Karpas-422 (cell line): ENCODE data around the gene IFITM10. TPM values are rescaled to one million over a fixed set of nuclear protein-coding genes. Genes with fewer than 3 reads are reported as not detected.

Source experiments
- DNase-seq: peaks from one replicate; pipeline ENCODE4 v3.0.0-alpha.2; 2015
- H2AFZ ChIP-seq: fragments of 200-600 bp; sonication (generic); 2 replicates; pipeline ENCODE4 v1.6.1; 2014; ENCODE audit warnings: antibody characterized with exemption, low read length, mixed read lengths
- H3K27ac ChIP-seq: fragments of 200-600 bp; sonication (generic); 2 replicates; pipeline ENCODE4 v1.5.1; 2014; ENCODE audit warnings: mild to moderate bottlenecking, low read length, moderate library complexity
- H3K27me3 ChIP-seq: fragments of 200-600 bp; sonication (generic); 2 replicates; pipeline ENCODE4 v1.6.1; 2014; ENCODE audit warnings: low read length, mixed read lengths
- H3K36me3 ChIP-seq: fragments of 200-600 bp; sonication (generic); 2 replicates; pipeline ENCODE4 v1.6.1; 2014; ENCODE audit warnings: low read length, mixed read lengths; ENCODE audit not compliant: insufficient read depth
- H3K4me1 ChIP-seq: fragments of 200-600 bp; sonication (generic); 2 replicates; pipeline ENCODE4 v1.6.1; 2014; ENCODE audit warnings: mild to moderate bottlenecking, low read length, mixed read lengths
- H3K4me2 ChIP-seq: fragments of 200-600 bp; sonication (generic); 2 replicates; pipeline ENCODE4 v1.6.1; 2014; ENCODE audit warnings: low read length, low read depth, mild to moderate bottlenecking; ENCODE audit not compliant: poor library complexity, severe bottlenecking
- H3K4me3 ChIP-seq: fragments of 200-600 bp; sonication (generic); 2 replicates; pipeline ENCODE4 v1.5.1; 2014; ENCODE audit warnings: mild to moderate bottlenecking, antibody characterized with exemption, low read length, mixed read lengths
- H3K79me2 ChIP-seq: fragments of 200-600 bp; sonication (generic); 2 replicates; pipeline ENCODE4 v1.6.1; 2014; ENCODE audit warnings: mild to moderate bottlenecking, low read length, mixed read lengths
- H3K9ac ChIP-seq: fragments of 200-600 bp; sonication (generic); 2 replicates; pipeline ENCODE4 v1.6.0; 2014; ENCODE audit warnings: low read length
- H3K9me2 ChIP-seq: fragments of 200-600 bp; sonication (generic), shearing (Covaris generic); replicated peaks from 2 replicates; pipeline ENCODE4 v1.6.0; 2014; ENCODE audit warnings: mild to moderate bottlenecking, low read length, moderate library complexity; ENCODE audit not compliant: insufficient read depth
- H3K9me3 ChIP-seq: fragments of 300-700, 200-600 bp; sonication (generic); 2 replicates; pipeline ENCODE4 v1.6.1; 2014; ENCODE audit warnings: low read length, mixed read lengths
- H4K20me1 ChIP-seq: fragments of 200-600 bp; sonication (generic); 2 replicates; pipeline ENCODE4 v1.6.1; 2014; ENCODE audit warnings: mild to moderate bottlenecking, antibody characterized with exemption, low read length, low read depth; ENCODE audit not compliant: insufficient read depth
- total RNA-seq: library from RNA; depleted of rRNA; stranded (reverse); fragments of >200 nt; shearing (Covaris generic); gene quantifications from 2 replicates; pipeline ENCODE4 v1.2.3, GENCODE V29; 2014; ENCODE audit warnings: low replicate concordance

IFITM10 gene
- total RNA-seq, 1 experiment from 2014 or later, result not detected

DNA sequence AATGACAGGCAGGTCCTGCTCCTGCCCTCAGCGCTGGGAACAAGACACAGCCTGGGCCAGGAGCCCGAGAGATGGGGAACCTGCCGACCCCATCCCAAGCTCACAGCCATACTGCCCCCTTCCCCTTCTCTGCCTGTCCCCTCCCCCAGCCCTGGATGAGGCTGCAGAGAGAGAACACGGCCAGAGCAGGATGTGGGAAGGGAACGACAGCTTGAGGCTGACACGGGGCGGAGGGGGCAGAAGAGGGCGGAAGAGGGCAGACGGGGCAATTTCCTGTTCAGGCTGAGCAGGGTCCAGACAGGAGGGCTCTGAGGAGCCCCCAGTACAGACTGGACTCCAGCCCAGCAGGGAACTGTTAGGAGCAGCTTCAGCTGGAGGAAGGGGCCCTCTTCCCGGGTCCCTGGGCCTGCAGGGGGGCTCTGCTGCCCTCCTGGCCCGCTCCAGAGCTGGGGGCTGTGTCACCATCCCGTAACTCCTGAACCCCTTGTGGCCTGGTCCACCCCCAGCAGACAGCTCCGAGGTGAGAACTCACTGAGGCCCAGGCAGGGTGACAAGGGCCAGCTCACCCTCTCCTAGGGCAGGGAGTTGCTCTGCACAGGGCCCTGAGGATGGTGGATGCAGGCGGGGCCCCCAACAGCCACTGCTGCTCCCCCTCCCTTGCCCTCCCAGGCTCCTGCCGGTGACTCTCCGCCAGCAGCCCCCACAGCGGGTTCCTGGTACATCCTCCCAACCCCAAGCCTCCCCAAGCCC lies 7.6 kb upstream of the IFITM10 start:
- no peak for DNase-seq
- no peak overlapping the region for H3K27ac ChIP-seq
- peaks cover 7% of the 10 kb centered on the region for H3K4me1 ChIP-seq
- no peaks in the 10 kb centered on the region for H3K9me2 ChIP-seq
- H3K9me3 ChIP-seq, result no peaks in the 10 kb centered on the region
- H2AFZ ChIP-seq, result no peak overlapping the region
- H4K20me1 ChIP-seq, result no peaks in the 10 kb centered on the region
- H3K9ac ChIP-seq, result no peak overlapping the region
- H3K27me3 ChIP-seq, result no peaks in the 10 kb centered on the region
- H3K4me3 ChIP-seq, result no peak overlapping the region
- peaks cover 4% of the 10 kb centered on the region; the same call in 1 of the 2 replicates for H3K79me2 ChIP-seq
- no peaks in the 10 kb centered on the region for H3K36me3 ChIP-seq
- H3K4me2 ChIP-seq, result no peak overlapping the region

DNA sequence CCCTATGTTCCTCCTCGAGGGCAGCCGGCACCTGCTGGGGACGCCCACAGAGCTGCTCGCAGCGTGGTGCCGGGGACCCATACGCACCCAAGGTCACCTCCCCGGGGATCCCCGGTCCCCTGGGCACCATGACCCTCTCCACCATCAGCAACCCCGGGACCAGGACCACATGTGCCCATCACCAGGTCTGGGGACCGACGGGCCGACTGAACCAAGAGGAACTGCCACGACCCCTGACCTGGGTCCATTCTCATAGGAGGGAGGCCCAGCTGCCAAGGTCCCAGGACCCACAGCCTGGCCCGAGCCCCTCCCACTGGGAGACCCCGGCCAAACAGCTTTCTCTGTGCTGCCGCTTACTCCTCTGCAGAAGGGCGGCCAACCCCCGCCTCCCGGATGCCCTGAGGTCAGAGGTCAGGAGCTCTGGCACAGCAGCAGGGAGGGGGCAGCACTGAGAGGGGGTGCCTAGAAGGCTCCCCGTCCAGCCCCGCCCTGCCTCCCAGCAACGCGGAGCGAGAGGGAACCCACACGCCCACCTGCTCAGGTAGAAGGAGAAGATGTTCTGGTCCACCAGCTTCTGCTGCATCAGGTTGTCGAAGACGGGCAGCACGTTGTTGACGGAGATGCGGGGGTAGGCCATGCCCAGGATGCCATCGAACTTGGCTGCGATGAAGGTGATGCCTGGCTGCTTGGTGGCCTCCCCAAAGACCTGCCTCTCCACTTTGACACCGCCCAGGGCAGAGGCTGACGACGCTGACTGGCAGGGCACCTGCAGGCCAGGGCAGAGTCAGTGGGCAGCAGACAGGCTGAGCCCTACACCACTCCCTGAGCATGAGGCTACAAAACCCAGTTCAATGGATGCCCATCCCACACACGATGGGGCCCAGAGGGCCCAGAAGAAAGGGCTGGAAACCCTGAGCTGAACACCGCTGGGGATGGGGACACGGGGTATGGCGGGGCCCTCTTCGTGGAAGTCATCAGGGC lies 6.7 kb upstream of the IFITM10 start:
- H3K9me2 ChIP-seq, result no peaks in the 10 kb centered on the region
- H3K9ac ChIP-seq, result no peak overlapping the region
- no peaks in the 10 kb centered on the region for H3K27me3 ChIP-seq
- H3K9me3 ChIP-seq, result no peaks in the 10 kb centered on the region
- no peaks in the 10 kb centered on the region for H3K36me3 ChIP-seq
- no peak overlapping the region for H3K4me3 ChIP-seq
- no peaks in the 10 kb centered on the region for H3K4me1 ChIP-seq
- DNase-seq, result no peak
- H3K79me2 ChIP-seq, result no peaks in the 10 kb centered on the region
- no peak overlapping the region for H3K4me2 ChIP-seq
- no peak overlapping the region for H2AFZ ChIP-seq
- H3K27ac ChIP-seq, result no peak overlapping the region
- no peaks in the 10 kb centered on the region for H4K20me1 ChIP-seq

DNA sequence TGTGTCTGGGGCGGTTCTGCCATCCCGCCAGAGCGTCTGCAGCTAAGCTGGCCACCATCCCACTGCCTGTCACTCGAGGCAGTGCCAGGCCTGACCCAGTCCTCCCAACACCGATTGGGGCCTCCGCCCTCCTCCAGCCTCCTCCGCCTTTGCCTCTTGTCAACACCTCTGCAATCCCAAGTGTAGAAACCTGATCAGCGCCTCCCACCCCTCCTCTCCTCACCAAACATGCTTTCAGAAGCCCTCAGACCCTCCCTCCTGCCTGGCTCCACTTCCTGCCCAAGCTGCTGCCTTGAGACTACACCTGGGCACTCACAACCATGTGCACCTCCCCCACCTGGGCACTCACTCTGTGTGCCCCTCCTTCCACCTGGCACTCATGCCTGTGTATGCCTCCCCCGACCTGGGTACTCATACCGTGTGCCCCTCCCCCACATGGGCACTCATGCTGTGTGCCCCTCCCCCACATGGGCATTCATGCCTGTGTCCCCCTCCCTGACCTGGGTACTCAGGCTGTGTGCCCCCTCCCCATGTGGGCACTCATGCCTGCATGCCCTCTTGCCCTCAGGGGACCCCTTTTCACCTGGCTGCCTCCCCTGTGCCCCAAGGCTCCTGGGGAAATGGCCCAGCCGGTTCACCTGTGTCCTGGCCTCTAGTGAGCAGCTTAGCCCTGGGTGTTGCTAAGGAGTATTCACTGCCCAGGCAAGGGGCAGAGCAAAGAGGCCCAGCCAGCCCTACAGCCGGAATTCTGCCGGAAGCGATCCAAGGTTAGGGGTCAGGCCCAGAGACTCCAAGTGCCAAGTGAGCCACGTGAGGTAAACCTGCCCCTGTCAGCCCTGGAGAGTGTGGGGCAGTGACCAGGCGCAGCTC lies 5.5 kb upstream of the IFITM10 start:
- no peak overlapping the region for H3K9ac ChIP-seq
- H4K20me1 ChIP-seq, result no peaks in the 10 kb centered on the region
- no peaks in the 10 kb centered on the region for H3K27me3 ChIP-seq
- no peaks in the 10 kb centered on the region for H3K9me3 ChIP-seq
- no peak overlapping the region for H3K4me3 ChIP-seq
- no peaks in the 10 kb centered on the region for H3K9me2 ChIP-seq
- H3K4me1 ChIP-seq, result peaks cover 8% of the 10 kb centered on the region
- H3K79me2 ChIP-seq, result no peaks in the 10 kb centered on the region
- no peak overlapping the region for H3K27ac ChIP-seq
- no peak overlapping the region for H2AFZ ChIP-seq
- DNase-seq, result no peak
- H3K36me3 ChIP-seq, result no peaks in the 10 kb centered on the region
- H3K4me2 ChIP-seq, result no peak overlapping the region

DNA sequence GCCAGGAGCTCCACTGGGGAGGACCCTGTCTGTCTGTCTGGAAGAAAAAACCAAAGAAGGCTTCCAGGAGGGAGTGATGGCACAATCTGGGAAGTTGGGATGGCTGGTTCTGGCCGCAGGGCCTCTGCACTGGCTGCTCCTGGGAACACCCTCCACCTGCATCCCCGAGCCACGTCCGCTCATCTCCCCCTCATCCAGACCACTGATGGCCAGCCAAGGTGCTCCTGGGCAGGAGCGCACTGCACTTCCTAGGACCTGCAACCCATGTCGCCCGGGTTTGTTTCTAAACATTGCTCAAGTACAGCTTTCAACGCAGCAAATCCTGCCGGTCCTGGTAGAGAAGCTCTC lies 4.9 kb upstream of the IFITM10 start:
- H2AFZ ChIP-seq, result no peak overlapping the region
- no peak overlapping the region for H3K9ac ChIP-seq
- no peak overlapping the region for H3K4me3 ChIP-seq
- H4K20me1 ChIP-seq, result no peaks in the 10 kb centered on the region
- H3K9me3 ChIP-seq, result no peaks in the 10 kb centered on the region
- H3K79me2 ChIP-seq, result no peaks in the 10 kb centered on the region
- H3K27me3 ChIP-seq, result no peaks in the 10 kb centered on the region
- no peaks in the 10 kb centered on the region for H3K9me2 ChIP-seq
- H3K36me3 ChIP-seq, result no peaks in the 10 kb centered on the region
- peaks cover 9% of the 10 kb centered on the region for H3K4me1 ChIP-seq
- DNase-seq, result no peak
- no peak overlapping the region for H3K4me2 ChIP-seq
- no peak overlapping the region for H3K27ac ChIP-seq

DNA sequence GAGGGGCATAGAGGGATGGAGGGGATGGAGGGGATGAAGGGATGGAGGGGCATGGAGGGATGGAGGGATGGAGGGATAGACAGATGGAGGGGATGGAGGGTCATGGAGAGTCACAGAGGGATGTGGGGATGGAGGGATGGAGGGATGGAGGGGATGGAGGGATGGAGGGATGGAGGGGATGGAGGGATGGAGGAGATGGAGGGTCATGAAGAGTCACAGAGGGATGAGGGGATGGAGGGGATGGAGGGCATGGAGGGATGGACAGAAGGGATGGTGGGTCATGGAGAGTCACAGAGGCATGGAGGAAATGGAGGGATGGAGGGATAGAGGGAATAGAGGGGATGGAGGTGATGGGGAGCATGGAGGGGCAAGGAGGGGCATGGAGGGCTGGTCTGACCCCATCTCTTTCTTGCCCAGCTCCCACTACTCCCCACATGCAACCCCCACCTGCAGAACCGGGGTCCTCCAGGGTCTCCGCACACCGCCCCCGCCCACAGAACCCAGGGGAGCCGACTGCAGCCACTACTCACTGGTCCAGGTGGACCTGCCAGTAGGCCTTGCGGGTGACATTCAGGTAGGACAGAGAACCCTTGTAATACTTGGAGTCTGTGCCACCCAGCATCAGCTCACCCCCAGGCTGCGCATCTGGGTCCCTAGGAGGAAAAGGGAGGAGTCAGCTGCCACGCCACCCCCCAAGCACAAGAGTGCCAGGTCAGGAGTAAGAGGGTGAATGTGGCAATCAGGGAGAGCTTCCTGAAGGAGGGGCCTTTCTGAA lies 4.2 kb upstream of the IFITM10 start:
- Histone ChIP-seq H4K20me1 (no peaks in the 10 kb centered on the region), H3K9ac (no peak overlapping the region), H3K4me2 (no peak overlapping the region), H3K4me3 (no peak overlapping the region), H3K27me3 (no peaks in the 10 kb centered on the region), H3K36me3 (no peaks in the 10 kb centered on the region), H3K4me1 (peaks cover 9% of the 10 kb centered on the region), H3K79me2 (no peaks in the 10 kb centered on the region), H3K9me2 (no peaks in the 10 kb centered on the region), H3K9me3 (no peaks in the 10 kb centered on the region), H3K27ac (no peak overlapping the region), H2AFZ (no peak overlapping the region)
- no peak for DNase-seq

DNA sequence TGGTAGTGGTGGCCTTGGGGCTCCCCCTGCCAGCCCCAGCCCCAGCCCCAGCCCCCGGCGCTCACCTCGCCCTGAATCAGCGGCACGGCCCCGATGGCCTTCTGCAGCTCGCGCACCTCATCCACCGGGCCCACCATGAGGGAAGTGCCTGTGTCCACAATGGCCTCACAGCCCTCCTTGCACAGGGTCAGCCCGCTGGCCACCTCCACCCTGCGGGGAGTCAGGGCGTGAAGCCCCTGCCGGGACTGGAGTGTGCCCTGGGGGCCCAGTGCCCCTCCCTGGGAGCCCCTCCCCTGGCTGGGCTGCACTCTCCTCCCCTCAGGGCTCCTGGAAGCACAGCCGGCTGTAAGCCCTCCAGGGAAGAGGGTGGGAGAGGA lies 3.5 kb upstream of the IFITM10 start:
- Histone ChIP-seq H3K4me1 (peaks cover 9% of the 10 kb centered on the region), H3K9me2 (no peaks in the 10 kb centered on the region), H3K27ac (no peak overlapping the region), H3K4me2 (no peak overlapping the region), H3K4me3 (no peak overlapping the region), H3K36me3 (no peaks in the 10 kb centered on the region), H3K79me2 (no peaks in the 10 kb centered on the region), H4K20me1 (no peaks in the 10 kb centered on the region), H2AFZ (no peak overlapping the region), H3K9me3 (no peaks in the 10 kb centered on the region), H3K9ac (no peak overlapping the region), H3K27me3 (no peaks in the 10 kb centered on the region)
- no peak for DNase-seq

DNA sequence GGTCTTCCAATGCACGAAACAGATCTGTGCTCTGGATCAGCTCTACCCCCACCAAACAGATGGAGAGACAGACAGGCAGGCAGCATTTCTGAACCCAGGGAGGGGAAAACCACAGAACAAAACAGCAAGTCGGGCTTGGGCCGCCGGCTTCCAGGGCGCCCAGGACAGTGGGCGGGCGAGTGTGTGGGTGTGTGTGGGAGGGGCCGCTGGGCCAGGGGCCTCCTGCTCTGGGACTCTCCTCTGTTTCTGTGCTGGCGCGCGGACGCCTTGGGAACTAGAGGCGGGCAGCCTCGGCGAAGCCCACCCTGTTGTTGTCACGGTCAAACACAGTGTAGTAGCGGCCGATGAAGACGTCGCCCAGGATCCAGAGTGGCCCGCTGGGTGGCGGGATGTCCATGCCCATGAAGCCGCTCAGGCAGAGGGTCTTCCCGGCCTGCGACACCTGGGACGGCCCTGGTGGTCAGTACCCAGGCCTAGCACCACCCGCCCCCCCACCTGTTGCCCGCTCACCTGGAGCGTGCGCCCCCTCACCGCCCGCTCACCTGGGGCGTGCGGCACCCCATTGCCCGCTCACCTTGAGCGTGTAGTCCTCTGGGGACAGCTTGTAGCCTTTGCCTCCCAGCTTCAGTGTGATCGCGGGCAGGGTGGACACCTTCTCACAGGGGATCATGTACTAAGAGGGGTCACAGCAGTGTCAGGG lies 3.0 kb upstream of the IFITM10 start:
- Histone ChIP-seq H3K27me3 (no peaks in the 10 kb centered on the region), H3K79me2 (no peaks in the 10 kb centered on the region), H3K9me3 (no peaks in the 10 kb centered on the region), H3K4me3 (no peak overlapping the region), H3K4me2 (no peak overlapping the region), H3K27ac (no peak overlapping the region), H2AFZ (no peak overlapping the region), H3K4me1 (peaks cover 9% of the 10 kb centered on the region), H3K9me2 (no peaks in the 10 kb centered on the region), H3K9ac (no peak overlapping the region), H3K36me3 (no peaks in the 10 kb centered on the region), H4K20me1 (no peaks in the 10 kb centered on the region)
- no peak for DNase-seq
